ENCODE measurements around the gene RGS19. TPM values are rescaled to one million over a fixed set of nuclear protein-coding genes. Genes with fewer than 3 reads are reported as not detected.

Gene RGS19
- polyA plus RNA-seq, 1 of the 3 experiments (the other 2 are of a cell fraction): 20.5 TPM

- Histone ChIP-seq H3K9me3 (no peaks in the 10 kb centered on the region), H3K79me2 (ENCODE audit: insufficient read depth) (no peaks in the 10 kb centered on the region), H3K4me2 (no peak overlapping the region), H3K27me3 (ENCODE audit: insufficient read depth) (no peaks in the 10 kb centered on the region), H4K20me1 (ENCODE audit: insufficient read depth) (0 out of 2 replicates have a peak, but pooled peaks cover 10% of the 10 kb centered on the region), H3K27ac (ENCODE audit: low read depth in 2 of 2, low read length in 1 of 2) (no peak overlapping the region), H2AFZ (ENCODE audit: low read depth) (no peak overlapping the region), H3K9me2 (no peaks in the 10 kb centered on the region), H3K4me1 (ENCODE audit: control insufficient read depth in 1 of 2, insufficient read depth in 2 of 2, low read depth in 1 of 2, low read length in 1 of 2) (peaks cover 0 to 11% of the 10 kb centered on the region in 2 experiments; a peak in 1 of 4 replicates), H3K36me3 (replicated peaks in 1 of 2; ENCODE audit: control insufficient read depth in 1 of 2, insufficient read depth in 2 of 2, low read length in 1 of 2) (peaks cover 0 to 19% of the 10 kb centered on the region in 2 experiments), H3K9ac (no peak overlapping the region), H3K4me3 (ENCODE audit: low read depth in 2 of 2, low read length in 1 of 2) (no peak overlapping the region), H3F3A (replicated peaks; ENCODE audit: insufficient read depth) (no peaks in the 10 kb centered on the region)
- no peak for DNase-seq
- CTCF ChIA-PET: interaction anchor here (0.9 to 7.7 kb wide), 8 partner anchors 11 to 83 kb away, joined by 3 to 85 read pairs (median 24); partner anchors contain the start of genes OPRL1, RGS19, SAMD10 and SOX18
- POLR2A ChIA-PET: interaction anchor here (3.6 kb wide), 1 partner anchor 56 kb away, joined by 18 read pairs; the partner anchor contains the start of gene PRPF6
- WGBS (ENCODE audit: low lambda C conversion rate): 100% methylated on average over 2 of the region's 3 CpGs
- no peak for TF ChIP-seq MXI1 (IDR thresholded peaks at IDR 0.05; ENCODE audit: low read depth, low read length)
- no peak for TF ChIP-seq USF2 (IDR thresholded peaks at IDR 0.05; ENCODE audit: borderline replicate concordance, low read depth, low read length)
- no peak for TF ChIP-seq PBX3 (IDR thresholded peaks at IDR 0.05)
- TF ChIP-seq SIN3A (IDR thresholded peaks at IDR 0.05; ENCODE audit: borderline replicate concordance, low read depth, low read length): no peak
- TF ChIP-seq JUND (IDR thresholded peaks at IDR 0.05): no peak
- no peak for TF ChIP-seq EP300 (IDR thresholded peaks at IDR 0.05; ENCODE audit: borderline replicate concordance in 1 of 2, low read depth in 1 of 2, low read length in 1 of 2)
Measured at GRCh38 chr20:64037199-64037497, 42.2 kb downstream of the RGS19 start.

GRCh38 chr20:64036346-64037198 lies 42.7 kb downstream of the RGS19 start:
- 82% methylated on average over 8 of the region's 17 CpGs for WGBS (ENCODE audit: low lambda C conversion rate)
- Histone ChIP-seq H3K4me3 (ENCODE audit: low read depth in 2 of 2, low read length in 1 of 2) (no peak overlapping the region), H3F3A (replicated peaks; ENCODE audit: insufficient read depth) (no peaks in the 10 kb centered on the region), H3K9me3 (no peaks in the 10 kb centered on the region), H3K9ac (no peak overlapping the region), H3K4me2 (no peak overlapping the region), H3K27ac (ENCODE audit: low read depth in 2 of 2, low read length in 1 of 2) (no peak overlapping the region), H3K4me1 (ENCODE audit: control insufficient read depth in 1 of 2, insufficient read depth in 2 of 2, low read depth in 1 of 2, low read length in 1 of 2) (peaks cover 0 to 7% of the 10 kb centered on the region in 2 experiments; a peak in 1 of 4 replicates), H3K27me3 (ENCODE audit: insufficient read depth) (no peaks in the 10 kb centered on the region), H3K79me2 (ENCODE audit: insufficient read depth) (no peaks in the 10 kb centered on the region), H3K36me3 (replicated peaks in 1 of 2; ENCODE audit: control insufficient read depth in 1 of 2, insufficient read depth in 2 of 2, low read length in 1 of 2) (peaks cover 0 to 25% of the 10 kb centered on the region in 2 experiments), H3K9me2 (no peaks in the 10 kb centered on the region), H4K20me1 (ENCODE audit: insufficient read depth) (0 out of 2 replicates have a peak, but pooled peaks cover 10% of the 10 kb centered on the region), H2AFZ (ENCODE audit: low read depth) (no peak overlapping the region)
- CTCF ChIA-PET: interaction anchor here (0.9 to 7.7 kb wide), 10 partner anchors 11 to 499 kb away, joined by 3 to 85 read pairs (median 4); partner anchors contain the start of genes LKAAEAR1, PRPF6, PTK6 and SAMD10
- DNase-seq: no peak
- POLR2A ChIA-PET: interaction anchor here (3.6 kb wide), 1 partner anchor 55 kb away, joined by 18 read pairs; the partner anchor contains the start of gene PRPF6
- TF ChIP-seq RCOR1 (IDR thresholded peaks at IDR 0.05; ENCODE audit: low read length) (no peak), REST (IDR thresholded peaks at IDR 0.05; ENCODE audit: low read depth, low read length) (no peak), FOXM1 (IDR thresholded peaks at IDR 0.05; ENCODE audit: low read depth) (no peak), MEF2A (IDR thresholded peaks at IDR 0.05; ENCODE audit: borderline replicate concordance, low read depth) (no peak), CTCF (IDR thresholded peaks at IDR 0.05) (no peak), IRF3 (IDR thresholded peaks at IDR 0.05; ENCODE audit: low read depth, low read length) (no peak), TEAD4 (IDR thresholded peaks at IDR 0.05; ENCODE audit: borderline replicate concordance, insufficient read depth) (no peak), YY1 (IDR thresholded peaks at IDR 0.05; ENCODE audit: low read depth) (no peak), RFX5 (IDR thresholded peaks at IDR 0.05; ENCODE audit: low read length) (no peak), TCF12 (IDR thresholded peaks at IDR 0.05) (no peak)

Data from SK-N-SH (cell line).